ENCODE data around the gene GIMAP1. TPM values are rescaled to one million over a fixed set of nuclear protein-coding genes. Genes with fewer than 3 reads are reported as not detected.

The GIMAP1 gene
- total and polyA plus RNA-seq, 2 of the 8 experiments (the other 6 are each of a cell fraction or from before 2014, with no cell fraction given): not detected

GRCh38 chr7:150735596-150736358 lies 19.4 kb downstream of the GIMAP1 start (continued):
- TF ChIP-seq CHD7 (IDR thresholded peaks at IDR 0.05; ENCODE audit: insufficient replicate concordance, low read length) (peak; percentile 64), TEAD4 (IDR thresholded peaks at IDR 0.05; ENCODE audit: low read depth, low read length) (no peak), TCF12 (IDR thresholded peaks at IDR 0.05; ENCODE audit: low read depth, low read length) (peak; percentile 100), CEBPB (IDR thresholded peaks at IDR 0.05; ENCODE audit: low read depth, low read length) (0 out of 2 replicates have a peak, but pooled peaks have one; percentile 29), HDAC2 (IDR thresholded peaks at IDR 0.05; ENCODE audit: borderline replicate concordance in 1 of 2, low read depth in 2 of 2, low read length in 2 of 2) (peak in 1 of 2 experiments; percentile 74; a peak in 1 of 4 replicates), ASH2L (IDR thresholded peaks at IDR 0.05; ENCODE audit: low read length) (no peak), ATF2 (IDR thresholded peaks at IDR 0.05; ENCODE audit: low read length) (peak; percentile 74; the same call in 1 of the 2 replicates), NANOG (IDR thresholded peaks at IDR 0.05; ENCODE audit: insufficient read depth, low read depth, low read length, poor library complexity, severe bottlenecking) (peak; percentile 94)

Data from H1 (cell line).